K562 (cell line): Measurements from ENCODE around the gene CRIM1.

ENCODE experiments used
- CLOCK ChIP-seq: fragments of 250-450 bp; sonication (Bioruptor Pico); IDR thresholded peaks from 2 replicates; pipeline ENCODE4 v1.4.0; 2020; ENCODE audit warnings: mild to moderate bottlenecking, moderate library complexity, borderline replicate concordance
- IRF9 ChIP-seq: fragments of 450-650 bp; IDR thresholded peaks from 2 replicates; pipeline ENCODE4 v1.6.1; 2016; ENCODE audit warnings: missing biosample characterization, missing genetic modification characterization
- POLR2A ChIP-seq: fragments of 450-650 bp; conservative IDR thresholded peaks from 2 replicates; pipeline ENCODE4 v1.6.1; 2016
- PRPF4 ChIP-seq: fragments of 200-400 bp; formaldehyde crosslinking; IDR thresholded peaks from one replicate; pipeline ENCODE4 v1.6.1; 2017; ENCODE audit warnings: low read length, low read depth, mild to moderate bottlenecking; ENCODE audit not compliant: insufficient read depth, poor library complexity, severe bottlenecking
- USF2 ChIP-seq: sonication (generic); formaldehyde crosslinking; IDR thresholded peaks from 2 replicates; pipeline ENCODE4 v1.5.0; 2020; ENCODE audit warnings: missing genetic modification reagents

- TF ChIP-seq POLR2A (no peak), CLOCK (CRISPR knock-in tag) (no peak), USF2 (CRISPR knock-in tag) (no peak), IRF9 (tag) (no peak), PRPF4 (no peak)
Observed at GRCh38 chr2:36336321-36336720, 19.3 kb upstream of the CRIM1 start.
